SK-N-SH treated with all-trans-retinoic acid at 6 μM for 48 hours (cell line): ENCODE measurements around the gene TMEM94.
"Not testable (repeated sequence)": the region's sequence is repeated elsewhere in the genome, so short reads cannot be mapped to it uniquely, and the experiment has no call there.

ENCODE experiments used
- ATAC-seq: fragments of 200-7000 bp; cut with Tn5 transposase; 3 replicates; pipeline ENCODE4 v1.9.1; 2020; ENCODE audit warnings: mild to moderate bottlenecking, moderate library complexity
- BACH2 ChIP-seq: fragments of 250-450 bp; sonication (Bioruptor Pico); IDR thresholded peaks from 2 replicates; pipeline ENCODE4 v1.9.0; 2021; ENCODE audit warnings: mild to moderate bottlenecking, borderline replicate concordance
- CREB5 ChIP-seq: fragments of 250-450 bp; sonication (Bioruptor Pico); IDR thresholded peaks from 2 replicates; pipeline ENCODE4 v1.5.1; 2020; ENCODE audit warnings: low read depth, mild to moderate bottlenecking, moderate library complexity
- CSDC2 ChIP-seq: fragments of 250-450 bp; sonication (Bioruptor Pico); IDR thresholded peaks from 2 replicates; pipeline ENCODE4 v1.5.0; 2020; ENCODE audit warnings: mild to moderate bottlenecking, moderate library complexity
- CSRNP3 ChIP-seq: fragments of 250-450 bp; sonication (Bioruptor Pico); IDR thresholded peaks from 2 replicates; pipeline ENCODE4 v1.5.1; 2021; ENCODE audit warnings: mild to moderate bottlenecking, moderate library complexity
- ESRRG ChIP-seq: fragments of 250-450 bp; sonication (Bioruptor Pico); IDR thresholded peaks from 2 replicates; pipeline ENCODE4 v1.6.1; 2021; ENCODE audit warnings: mild to moderate bottlenecking
- GLIS3 ChIP-seq: fragments of 250-450 bp; sonication (Bioruptor Pico); IDR thresholded peaks from 2 replicates; pipeline ENCODE4 v1.5.0; 2020; ENCODE audit warnings: mild to moderate bottlenecking, moderate library complexity
- ISL1 ChIP-seq: fragments of 250-450 bp; sonication (Bioruptor Pico); IDR thresholded peaks from 2 replicates; pipeline ENCODE4 v2.1.2; 2022; ENCODE audit warnings: mild to moderate bottlenecking, moderate library complexity
- OSR1 ChIP-seq: fragments of 250-450 bp; sonication (Bioruptor Pico); IDR thresholded peaks from 2 replicates; pipeline ENCODE4 v1.8.0; 2022; ENCODE audit warnings: moderate library complexity, mild to moderate bottlenecking, inconsistent platforms
- PATZ1 ChIP-seq: fragments of 250-450 bp; sonication (Bioruptor Pico); IDR thresholded peaks from 2 replicates; pipeline ENCODE4 v1.8.0; 2020; ENCODE audit warnings: mild to moderate bottlenecking, moderate library complexity, borderline replicate concordance
- POU6F1 ChIP-seq: fragments of 250-450 bp; sonication (Bioruptor Pico); IDR thresholded peaks from 2 replicates; pipeline ENCODE4 v1.8.0; 2021; ENCODE audit warnings: low read depth, mild to moderate bottlenecking, moderate library complexity, borderline replicate concordance
- PPARA ChIP-seq: fragments of 250-450 bp; sonication (Bioruptor Pico); IDR thresholded peaks from 2 replicates; pipeline ENCODE4 v1.5.0; 2020; ENCODE audit warnings: mild to moderate bottlenecking, borderline replicate concordance
- RARB ChIP-seq: fragments of 250-450 bp; sonication (Bioruptor Pico); IDR thresholded peaks from 2 replicates; pipeline ENCODE4 v1.8.0; 2021; ENCODE audit warnings: mild to moderate bottlenecking, moderate library complexity
- SNAI2 ChIP-seq: fragments of 250-450 bp; sonication (Bioruptor Pico); IDR thresholded peaks from 2 replicates; pipeline ENCODE4 v1.5.0; 2020; ENCODE audit warnings: mild to moderate bottlenecking, moderate library complexity
- TCF4 ChIP-seq: fragments of 250-450 bp; sonication (Bioruptor Pico); IDR thresholded peaks from 2 replicates; pipeline ENCODE4 v1.8.0; 2021; ENCODE audit warnings: mild to moderate bottlenecking, moderate library complexity, borderline replicate concordance
- TSHZ2 ChIP-seq: fragments of 250-450 bp; sonication (Bioruptor Pico); IDR thresholded peaks from 2 replicates; pipeline ENCODE4 v1.5.0; 2020; ENCODE audit warnings: mild to moderate bottlenecking, moderate library complexity
- ZC3H10 ChIP-seq: fragments of 250-450 bp; sonication (Bioruptor Pico); IDR thresholded peaks from 2 replicates; pipeline ENCODE4 v1.5.1; 2021; ENCODE audit warnings: mild to moderate bottlenecking, moderate library complexity
- ZFP30 ChIP-seq: fragments of 450-650 bp; formaldehyde crosslinking; IDR thresholded peaks from 2 replicates; pipeline ENCODE4 v1.5.0; 2022; ENCODE audit warnings: mild to moderate bottlenecking, moderate library complexity
- ZNF70 ChIP-seq: fragments of 450-650 bp; formaldehyde crosslinking; IDR thresholded peaks from 2 replicates; pipeline ENCODE4 v1.5.0; 2020; ENCODE audit warnings: mild to moderate bottlenecking, moderate library complexity

The TMEM94 gene

GRCh38 chr17:75445296-75445695 lies 11.1 kb upstream of the TMEM94 start:
- TF ChIP-seq ESRRG, result no peak
- TF ChIP-seq PATZ1 (CRISPR knock-in tag), result no peak
- TF ChIP-seq ZC3H10 (CRISPR knock-in tag), result no peak
- no peak for TF ChIP-seq POU6F1 (CRISPR knock-in tag)
- no peak for TF ChIP-seq RARB (CRISPR knock-in tag)
- no peak for TF ChIP-seq GLIS3 (CRISPR knock-in tag)
- no peak for TF ChIP-seq BACH2
- no peak for TF ChIP-seq CSDC2 (CRISPR knock-in tag)
- no peak for TF ChIP-seq CSRNP3 (CRISPR knock-in tag)
- ATAC-seq, result no peak

GRCh38 chr17:75445896-75446295 lies 10.5 kb upstream of the TMEM94 start:
- not testable (repeated sequence) for ATAC-seq

- no peak for TF ChIP-seq CSRNP3 (CRISPR knock-in tag)
- TF ChIP-seq PPARA (CRISPR knock-in tag), result no peak
- TF ChIP-seq ISL1 (CRISPR knock-in tag), result no peak
- no peak for TF ChIP-seq TCF4 (CRISPR knock-in tag)
Observed at GRCh38 chr17:75447951-75448856, 8.2 kb upstream of the TMEM94 start.

GRCh38 chr17:75450270-75450669 lies 6.2 kb upstream of the TMEM94 start:
- ATAC-seq, result no peak
- TF ChIP-seq OSR1 (CRISPR knock-in tag) (no peak), GLIS3 (CRISPR knock-in tag) (no peak), POU6F1 (CRISPR knock-in tag) (no peak)

More at GRCh38 chr17:75447951-75448856, 8.2 kb upstream of the TMEM94 start:
- ATAC-seq, result no peak

- TF ChIP-seq CREB5 (CRISPR knock-in tag) (no peak), BACH2 (no peak), ZFP30 (no peak), PPARA (CRISPR knock-in tag) (no peak), SNAI2 (CRISPR knock-in tag) (no peak), ISL1 (CRISPR knock-in tag) (no peak), ZNF70 (no peak), RARB (CRISPR knock-in tag) (no peak), TSHZ2 (CRISPR knock-in tag) (no peak)
- TF ChIP-seq, all 23 proteins: peak for 0
- no peak for ATAC-seq
Observed at GRCh38 chr17:75454193-75454592, 2.2 kb upstream of the TMEM94 start.

GRCh38 chr17:75454672-75455071 lies 1.8 kb upstream of the TMEM94 start:
- not testable (repeated sequence) for ATAC-seq
